Activated T-cell treated with anti-CD3 and anti-CD28 coated beads, Interleukin-2, amount 50 U/mL, for 24 hours (primary cell): Measurements from ENCODE around the gene SDC3.

Source experiments
- DNase-seq: peaks from one replicate; pipeline ENCODE4 v3.0.0-alpha.2; 2020
- H3K27ac Mint-ChIP-seq: 2 replicates; pipeline ENCODE4 v1.8.0; 2020; ENCODE audit warnings: mild to moderate bottlenecking, mixed read lengths
- H3K27me3 Mint-ChIP-seq: 2 replicates; pipeline ENCODE4 v1.8.0; 2020; ENCODE audit warnings: mixed read lengths
- H3K36me3 Mint-ChIP-seq: 2 replicates; pipeline ENCODE4 v1.8.0; 2020; ENCODE audit warnings: low read depth, mixed read lengths
- H3K4me1 Mint-ChIP-seq: 2 replicates; pipeline ENCODE4 v1.8.0; 2020; ENCODE audit warnings: low read depth, mixed read lengths
- H3K4me3 Mint-ChIP-seq: 2 replicates; pipeline ENCODE4 v1.8.0; 2020; ENCODE audit warnings: mild to moderate bottlenecking, moderate library complexity, mixed read lengths
- H3K9me3 Mint-ChIP-seq: 2 replicates; pipeline ENCODE4 v1.8.0; 2020; ENCODE audit warnings: mixed read lengths

Gene SDC3

GRCh38 chr1:30893776-30894507, 14.6 kb downstream of the SDC3 start:
- H3K4me1 Mint-ChIP-seq, result no peaks in the 10 kb centered on the region
- peaks cover 17% of the 10 kb centered on the region for H3K27me3 Mint-ChIP-seq
- H3K4me3 Mint-ChIP-seq, result no peak overlapping the region
- H3K27ac Mint-ChIP-seq, result no peak overlapping the region
- H3K36me3 Mint-ChIP-seq, result no peaks in the 10 kb centered on the region
- DNase-seq, result no peak
- H3K9me3 Mint-ChIP-seq, result no peaks in the 10 kb centered on the region

- Mint-ChIP-seq H3K9me3 (no peaks in the 10 kb centered on the region), H3K4me3 (no peak overlapping the region), H3K4me1 (no peaks in the 10 kb centered on the region), H3K27me3 (peaks cover 20% of the 10 kb centered on the region), H3K36me3 (no peaks in the 10 kb centered on the region), H3K27ac (no peak overlapping the region)
- DNase-seq, result no peak
Observed at GRCh38 chr1:30892671-30893073, 15.9 kb downstream of the SDC3 start.

GRCh38 chr1:30891227-30891552, 17.4 kb downstream of the SDC3 start:
- no peak for DNase-seq
- no peak overlapping the region for H3K4me3 Mint-ChIP-seq
- H3K4me1 Mint-ChIP-seq, result no peaks in the 10 kb centered on the region
- no peaks in the 10 kb centered on the region for H3K36me3 Mint-ChIP-seq
- H3K27ac Mint-ChIP-seq, result no peak overlapping the region
- H3K9me3 Mint-ChIP-seq, result no peaks in the 10 kb centered on the region
- peaks cover 16% of the 10 kb centered on the region for H3K27me3 Mint-ChIP-seq

- no peaks in the 10 kb centered on the region for H3K36me3 Mint-ChIP-seq
- peaks cover 15% of the 10 kb centered on the region for H3K27me3 Mint-ChIP-seq
- DNase-seq, result no peak
- no peaks in the 10 kb centered on the region for H3K9me3 Mint-ChIP-seq
- H3K27ac Mint-ChIP-seq, result no peak overlapping the region
- no peaks in the 10 kb centered on the region for H3K4me1 Mint-ChIP-seq
- no peak overlapping the region for H3K4me3 Mint-ChIP-seq
Observed at GRCh38 chr1:30890502-30891226, 17.9 kb downstream of the SDC3 start.

- Mint-ChIP-seq H3K9me3 (no peaks in the 10 kb centered on the region), H3K4me3 (no peak overlapping the region), H3K27me3 (peaks cover 15% of the 10 kb centered on the region), H3K36me3 (no peaks in the 10 kb centered on the region), H3K27ac (no peak overlapping the region), H3K4me1 (no peaks in the 10 kb centered on the region)
- no peak for DNase-seq
Observed at GRCh38 chr1:30889511-30889910, 19.0 kb downstream of the SDC3 start.

- no peak for DNase-seq
- H3K4me1 Mint-ChIP-seq, result no peaks in the 10 kb centered on the region
- H3K27ac Mint-ChIP-seq, result no peak overlapping the region
- peaks cover 15% of the 10 kb centered on the region for H3K27me3 Mint-ChIP-seq
- no peak overlapping the region for H3K4me3 Mint-ChIP-seq
- no peaks in the 10 kb centered on the region for H3K36me3 Mint-ChIP-seq
- H3K9me3 Mint-ChIP-seq, result no peaks in the 10 kb centered on the region
Observed at GRCh38 chr1:30888975-30889374, 19.6 kb downstream of the SDC3 start.

GRCh38 chr1:30888391-30888790, 20.2 kb downstream of the SDC3 start:
- Mint-ChIP-seq H3K27ac (no peak overlapping the region), H3K9me3 (no peaks in the 10 kb centered on the region), H3K4me1 (no peaks in the 10 kb centered on the region), H3K4me3 (no peak overlapping the region), H3K27me3 (peaks cover 15% of the 10 kb centered on the region), H3K36me3 (no peaks in the 10 kb centered on the region)
- DNase-seq, result no peak

GRCh38 chr1:30887485-30888315, 20.9 kb downstream of the SDC3 start:
- peaks cover 15% of the 10 kb centered on the region for H3K27me3 Mint-ChIP-seq
- no peak overlapping the region for H3K27ac Mint-ChIP-seq
- DNase-seq, result no peak
- H3K36me3 Mint-ChIP-seq, result no peaks in the 10 kb centered on the region
- H3K9me3 Mint-ChIP-seq, result no peaks in the 10 kb centered on the region
- H3K4me3 Mint-ChIP-seq, result no peak overlapping the region
- H3K4me1 Mint-ChIP-seq, result no peaks in the 10 kb centered on the region

- DNase-seq, result no peak
- Mint-ChIP-seq H3K27me3 (peaks cover 16% of the 10 kb centered on the region), H3K4me3 (no peak overlapping the region), H3K9me3 (no peaks in the 10 kb centered on the region), H3K27ac (no peak overlapping the region), H3K4me1 (no peaks in the 10 kb centered on the region), H3K36me3 (no peaks in the 10 kb centered on the region)
Observed at GRCh38 chr1:30886710-30887428, 21.7 kb downstream of the SDC3 start.

- peaks cover 22% of the 10 kb centered on the region for H3K27me3 Mint-ChIP-seq
- no peak for DNase-seq
- no peaks in the 10 kb centered on the region for H3K4me1 Mint-ChIP-seq
- H3K27ac Mint-ChIP-seq, result no peak overlapping the region
- no peak overlapping the region for H3K4me3 Mint-ChIP-seq
- no peaks in the 10 kb centered on the region for H3K36me3 Mint-ChIP-seq
- H3K9me3 Mint-ChIP-seq, result no peaks in the 10 kb centered on the region
Observed at GRCh38 chr1:30885570-30886522, 22.7 kb downstream of the SDC3 start.

- Mint-ChIP-seq H3K27me3 (peaks cover 28% of the 10 kb centered on the region), H3K9me3 (no peaks in the 10 kb centered on the region), H3K27ac (no peak overlapping the region), H3K36me3 (no peaks in the 10 kb centered on the region), H3K4me3 (no peak overlapping the region), H3K4me1 (no peaks in the 10 kb centered on the region)
- no peak for DNase-seq
Observed at GRCh38 chr1:30884723-30885122, 23.8 kb downstream of the SDC3 start.

- Mint-ChIP-seq H3K36me3 (no peaks in the 10 kb centered on the region), H3K4me3 (no peak overlapping the region), H3K27me3 (peaks cover 34% of the 10 kb centered on the region), H3K4me1 (peaks cover 1% of the 10 kb centered on the region), H3K27ac (no peak overlapping the region), H3K9me3 (no peaks in the 10 kb centered on the region)
- no peak for DNase-seq
Observed at GRCh38 chr1:30883389-30884172, 25.0 kb downstream of the SDC3 start.
